Measurements from ENCODE around the gene GPR158.

The GPR158 gene

DNA sequence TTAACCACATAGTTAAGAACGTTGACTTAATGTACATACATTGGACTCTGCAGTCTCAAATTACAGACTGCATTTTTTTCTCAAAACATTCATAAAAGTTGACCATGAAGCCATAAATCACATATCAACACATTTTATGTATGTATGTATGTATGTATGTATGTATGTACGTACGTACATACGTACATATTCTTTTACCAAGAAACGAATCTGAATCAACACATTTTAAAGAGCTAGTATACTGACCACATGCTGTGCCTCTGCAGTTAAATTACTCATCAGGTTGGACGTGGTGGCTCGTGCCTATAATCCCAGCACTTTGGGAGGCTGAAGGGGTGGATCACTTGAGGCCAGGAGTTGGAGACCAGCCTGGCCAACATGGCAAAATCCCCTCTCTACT, 105.8 kb downstream of the GPR158 start:
- H3K4me3 ChIP-seq (ENCODE audit: low read length, poor library complexity, severe bottlenecking) = no peak overlapping the region
- no peak overlapping the region for H3K4me2 ChIP-seq (ENCODE audit: low read depth, low read length, poor library complexity, severe bottlenecking)
- no peaks in the 10 kb centered on the region for H3K27me3 ChIP-seq (ENCODE audit: insufficient read depth, low read length, poor library complexity, severe bottlenecking)

DNA sequence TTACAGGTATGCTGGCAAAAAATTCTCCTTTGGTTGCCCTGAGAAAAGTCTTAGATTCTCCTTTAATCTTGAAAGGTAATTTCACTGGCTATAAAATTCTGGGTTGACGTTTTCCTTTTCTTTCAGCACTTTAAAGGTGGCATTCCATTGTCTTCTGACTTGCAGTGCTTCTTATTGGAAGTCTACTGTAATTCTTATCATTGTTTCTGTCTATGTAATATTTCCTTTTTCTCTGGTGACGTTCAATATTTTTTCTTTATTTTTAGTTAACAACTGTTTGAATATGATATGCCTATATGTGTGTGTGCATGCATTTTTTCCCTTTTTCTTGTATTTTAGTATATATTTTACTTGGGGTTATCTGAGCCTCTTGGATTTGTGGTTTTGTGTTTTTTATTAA, 111.0 kb downstream of the GPR158 start:
- H3F3A ChIP-seq (ENCODE audit: low read depth) = no peaks in the 10 kb centered on the region
- H3K4me1 ChIP-seq (ENCODE audit: insufficient read depth, low read length, poor library complexity, severe bottlenecking) = no peaks in the 10 kb centered on the region
- no peaks in the 10 kb centered on the region for H4K20me1 ChIP-seq (ENCODE audit: insufficient read depth, low read length, poor library complexity, severe bottlenecking)
- no peaks in the 10 kb centered on the region for H3K36me3 ChIP-seq (ENCODE audit: insufficient read depth, low read length)
- H2AFZ ChIP-seq (ENCODE audit: low read length) = no peak overlapping the region
- TF ChIP-seq, protein P1, sequence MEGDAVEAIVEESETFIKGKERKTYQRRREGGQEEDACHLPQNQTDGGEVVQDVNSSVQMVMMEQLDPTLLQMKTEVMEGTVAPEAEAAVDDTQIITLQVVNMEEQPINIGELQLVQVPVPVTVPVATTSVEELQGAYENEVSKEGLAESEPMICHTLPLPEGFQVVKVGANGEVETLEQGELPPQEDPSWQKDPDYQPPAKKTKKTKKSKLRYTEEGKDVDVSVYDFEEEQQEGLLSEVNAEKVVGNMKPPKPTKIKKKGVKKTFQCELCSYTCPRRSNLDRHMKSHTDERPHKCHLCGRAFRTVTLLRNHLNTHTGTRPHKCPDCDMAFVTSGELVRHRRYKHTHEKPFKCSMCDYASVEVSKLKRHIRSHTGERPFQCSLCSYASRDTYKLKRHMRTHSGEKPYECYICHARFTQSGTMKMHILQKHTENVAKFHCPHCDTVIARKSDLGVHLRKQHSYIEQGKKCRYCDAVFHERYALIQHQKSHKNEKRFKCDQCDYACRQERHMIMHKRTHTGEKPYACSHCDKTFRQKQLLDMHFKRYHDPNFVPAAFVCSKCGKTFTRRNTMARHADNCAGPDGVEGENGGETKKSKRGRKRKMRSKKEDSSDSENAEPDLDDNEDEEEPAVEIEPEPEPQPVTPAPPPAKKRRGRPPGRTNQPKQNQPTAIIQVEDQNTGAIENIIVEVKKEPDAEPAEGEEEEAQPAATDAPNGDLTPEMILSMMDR (conservative IDR thresholded peaks at IDR 0.05; ENCODE audit: low read length) = no peak
- TF ChIP-seq EZH2phosphoT487 (IDR thresholded peaks at IDR 0.05; ENCODE audit: borderline replicate concordance) = no peak
- H3K9me3 ChIP-seq (ENCODE audit: insufficient read depth, low read depth, low read length) = 0 out of 2 replicates have a peak, but pooled peaks cover 3% of the 10 kb centered on the region
- no peak overlapping the region for H3K4me2 ChIP-seq (ENCODE audit: low read depth, low read length, poor library complexity, severe bottlenecking)
- no peak overlapping the region for H3K9ac ChIP-seq (ENCODE audit: low read depth, low read length, poor library complexity, severe bottlenecking)
- H3K9me2 ChIP-seq (replicated peaks; ENCODE audit: low read depth, low read length) = no peaks in the 10 kb centered on the region
- H3K4me3 ChIP-seq (ENCODE audit: low read length, poor library complexity, severe bottlenecking) = no peak overlapping the region
- H3K79me2 ChIP-seq (ENCODE audit: insufficient read depth, low read length) = no peaks in the 10 kb centered on the region
- no peaks in the 10 kb centered on the region for H3K27me3 ChIP-seq (ENCODE audit: insufficient read depth, low read length, poor library complexity, severe bottlenecking)

More for the DNA sequence above, 105.8 kb downstream of the GPR158 start:
- Histone ChIP-seq H2AFZ (ENCODE audit: low read length) (no peak overlapping the region), H3K9ac (ENCODE audit: low read depth, low read length, poor library complexity, severe bottlenecking) (no peak overlapping the region), H4K20me1 (ENCODE audit: insufficient read depth, low read length, poor library complexity, severe bottlenecking) (no peaks in the 10 kb centered on the region), H3K36me3 (ENCODE audit: insufficient read depth, low read length) (no peaks in the 10 kb centered on the region), H3K4me1 (ENCODE audit: insufficient read depth, low read length, poor library complexity, severe bottlenecking) (no peaks in the 10 kb centered on the region), H3K9me2 (replicated peaks; ENCODE audit: low read depth, low read length) (no peaks in the 10 kb centered on the region), H3F3A (ENCODE audit: low read depth) (no peaks in the 10 kb centered on the region), H3K79me2 (ENCODE audit: insufficient read depth, low read length) (no peaks in the 10 kb centered on the region), H3K9me3 (ENCODE audit: insufficient read depth, low read depth, low read length) (no peaks in the 10 kb centered on the region)
- TF ChIP-seq, protein P1 (conservative IDR thresholded peaks at IDR 0.05; ENCODE audit: low read length) = no peak
- no peak for TF ChIP-seq EZH2phosphoT487 (IDR thresholded peaks at IDR 0.05; ENCODE audit: borderline replicate concordance)

DNA sequence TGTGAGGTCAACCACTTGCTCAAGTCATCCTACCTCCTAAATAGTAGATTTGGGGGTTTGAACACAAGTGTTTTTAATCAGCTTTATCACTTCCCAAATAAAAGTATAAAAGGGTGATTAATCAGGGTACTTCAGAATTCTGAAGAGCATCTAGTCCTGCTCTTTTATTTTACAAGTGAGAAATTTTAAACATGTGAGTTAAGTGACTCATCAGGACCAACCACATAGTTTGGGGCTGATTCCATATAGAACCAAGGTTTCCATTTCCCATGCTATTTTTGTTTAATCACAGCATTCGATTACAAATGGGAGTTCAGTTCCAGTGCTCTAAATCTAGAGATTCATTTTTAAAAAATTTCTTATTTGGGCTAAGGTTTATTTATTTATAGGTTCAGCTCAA, 113.4 kb downstream of the GPR158 start:
- Histone ChIP-seq H3K9ac (ENCODE audit: low read depth, low read length, poor library complexity, severe bottlenecking) (no peak overlapping the region), H3F3A (ENCODE audit: low read depth) (no peaks in the 10 kb centered on the region), H3K4me3 (ENCODE audit: low read length, poor library complexity, severe bottlenecking) (no peak overlapping the region), H3K9me3 (ENCODE audit: insufficient read depth, low read depth, low read length) (0 out of 2 replicates have a peak, but pooled peaks cover 3% of the 10 kb centered on the region), H3K4me2 (ENCODE audit: low read depth, low read length, poor library complexity, severe bottlenecking) (no peak overlapping the region), H3K4me1 (ENCODE audit: insufficient read depth, low read length, poor library complexity, severe bottlenecking) (no peaks in the 10 kb centered on the region), H3K36me3 (ENCODE audit: insufficient read depth, low read length) (no peaks in the 10 kb centered on the region), H2AFZ (ENCODE audit: low read length) (no peak overlapping the region), H4K20me1 (ENCODE audit: insufficient read depth, low read length, poor library complexity, severe bottlenecking) (no peaks in the 10 kb centered on the region), H3K79me2 (ENCODE audit: insufficient read depth, low read length) (no peaks in the 10 kb centered on the region), H3K27me3 (ENCODE audit: insufficient read depth, low read length, poor library complexity, severe bottlenecking) (no peaks in the 10 kb centered on the region), H3K9me2 (replicated peaks; ENCODE audit: low read depth, low read length) (no peaks in the 10 kb centered on the region)
- TF ChIP-seq, protein P1 (conservative IDR thresholded peaks at IDR 0.05; ENCODE audit: low read length) = no peak
- TF ChIP-seq EZH2phosphoT487 (IDR thresholded peaks at IDR 0.05; ENCODE audit: borderline replicate concordance) = no peak
